Stimulated activated CD8-positive, alpha-beta memory T cell treated with anti-CD3 and anti-CD28 coated beads, Interleukin-4, amount 100 ng/mL, for 4 hours (primary cell): ENCODE results near the gene PSKH1.
"Not testable (repeated sequence)": the region's sequence is repeated elsewhere in the genome, so short reads cannot be mapped to it uniquely, and the experiment has no call there.

Source experiments
- DNase-seq, 2 donors: peaks; one replicate each; pipeline ENCODE4 v3.0.0-alpha.2; 2020; ENCODE audit warnings: low read depth in 2 of 2, low spot score in 1 of 2

PSKH1 gene

GRCh38 chr16:67957622-67958021 lies 64.6 kb downstream of the PSKH1 start:
- no peak for DNase-seq

GRCh38 chr16:67959536-67960329 lies 66.7 kb downstream of the PSKH1 start:
- DNase-seq = no peak

GRCh38 chr16:67961551-67961957 lies 68.5 kb downstream of the PSKH1 start:
- no peak for DNase-seq

GRCh38 chr16:67962135-67962534 lies 69.1 kb downstream of the PSKH1 start:
- DNase-seq = no peak

GRCh38 chr16:67963292-67963661 lies 70.2 kb downstream of the PSKH1 start:
- DNase-seq = no peak

GRCh38 chr16:67963662-67964321 lies 70.7 kb downstream of the PSKH1 start:
- no peak for DNase-seq

- no peak for DNase-seq
Measured at GRCh38 chr16:67964477-67965131, 71.5 kb downstream of the PSKH1 start.

- no peak for DNase-seq
Measured at GRCh38 chr16:67965668-67966548, 72.9 kb downstream of the PSKH1 start.

GRCh38 chr16:67966549-67967182 lies 73.6 kb downstream of the PSKH1 start:
- no peak for DNase-seq

GRCh38 chr16:67967183-67967957 lies 74.3 kb downstream of the PSKH1 start:
- no peak for DNase-seq

GRCh38 chr16:67967958-67968399 lies 74.9 kb downstream of the PSKH1 start:
- DNase-seq = no peak

- DNase-seq = peak; percentile 47 to 73
Measured at GRCh38 chr16:67968400-67969253, 75.6 kb downstream of the PSKH1 start, which contains the start of gene SLC12A4. TSS of gene SLC12A4 (minus strand) at chr16:67968637. CDS start at chr16:67968553, 84 bp downstream.

GRCh38 chr16:67969254-67970039 lies 76.4 kb downstream of the PSKH1 start:
- DNase-seq = no peak

- DNase-seq = no peak
Measured at GRCh38 chr16:67971111-67971510, 78.1 kb downstream of the PSKH1 start.

- not testable (repeated sequence) for DNase-seq
Measured at GRCh38 chr16:67972285-67972684, 79.2 kb downstream of the PSKH1 start.

GRCh38 chr16:67975321-67976105 lies 82.5 kb downstream of the PSKH1 start:
- no peak for DNase-seq

GRCh38 chr16:67976205-67976604 lies 83.2 kb downstream of the PSKH1 start:
- DNase-seq = no peak
